HG03066 (cell line): Measurements from ENCODE around the gene TMED1.

Experiments
- ATAC-seq: cut with Tn5 transposase; IDR thresholded peaks from one replicate; pipeline ENCODE4 v1.9.1; 2021; ENCODE audit warnings: low read depth; ENCODE audit not compliant: unreplicated experiment

The TMED1 gene

GRCh38 chr19:10835089-10835753, 791 bp downstream of the TMED1 start:
- ATAC-seq, result no peak

DNA sequence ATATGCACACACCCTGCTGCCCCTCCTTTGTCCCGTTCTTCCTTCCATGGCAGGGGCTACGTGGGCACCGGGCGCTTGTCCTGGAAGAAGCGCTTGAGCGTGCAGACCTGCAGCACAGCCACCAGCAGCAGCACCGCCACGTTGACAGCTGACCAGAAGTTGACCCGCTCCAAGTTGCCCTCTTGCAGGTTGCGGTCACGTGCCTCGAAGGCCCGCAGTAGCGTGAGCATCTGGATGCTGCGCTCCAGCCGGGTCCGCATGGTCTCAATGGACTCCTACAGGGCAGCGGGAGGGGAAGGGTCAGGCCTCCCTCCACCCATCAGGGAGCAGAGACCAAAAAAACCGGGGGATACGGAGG, 3.1 kb downstream of the TMED1 start:
- ATAC-seq, result no peak

- no peak for ATAC-seq
Measured at GRCh38 chr19:10831987-10832938, 3.7 kb downstream of the TMED1 start.

GRCh38 chr19:10830931-10831779, 4.9 kb downstream of the TMED1 start:
- no peak for ATAC-seq

DNA sequence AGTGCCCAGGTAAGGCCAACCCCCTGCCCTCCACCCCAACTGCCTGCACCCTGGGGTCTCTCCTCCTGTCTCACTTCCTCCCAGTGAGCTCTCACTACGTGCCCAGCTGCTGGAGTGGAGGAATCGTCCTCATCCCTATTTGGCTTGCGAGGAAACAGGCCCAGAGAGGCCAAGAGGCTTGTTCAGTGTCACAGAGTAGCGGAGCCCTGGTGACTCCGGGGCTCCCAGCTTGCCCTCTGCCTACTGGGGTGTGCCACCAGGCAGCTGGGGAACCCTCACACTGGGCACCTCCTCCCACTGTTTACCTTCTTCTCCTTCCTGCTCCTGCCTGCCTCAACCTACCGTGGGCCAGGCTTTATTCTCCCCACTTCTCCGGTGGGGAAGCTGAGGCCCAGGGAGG, 5.6 kb downstream of the TMED1 start:
- no peak for ATAC-seq

- ATAC-seq, result no peak
Measured at GRCh38 chr19:10829967-10830366, 6.0 kb downstream of the TMED1 start.

- ATAC-seq, result no peak
Measured at GRCh38 chr19:10828981-10829821, 6.8 kb downstream of the TMED1 start.

DNA sequence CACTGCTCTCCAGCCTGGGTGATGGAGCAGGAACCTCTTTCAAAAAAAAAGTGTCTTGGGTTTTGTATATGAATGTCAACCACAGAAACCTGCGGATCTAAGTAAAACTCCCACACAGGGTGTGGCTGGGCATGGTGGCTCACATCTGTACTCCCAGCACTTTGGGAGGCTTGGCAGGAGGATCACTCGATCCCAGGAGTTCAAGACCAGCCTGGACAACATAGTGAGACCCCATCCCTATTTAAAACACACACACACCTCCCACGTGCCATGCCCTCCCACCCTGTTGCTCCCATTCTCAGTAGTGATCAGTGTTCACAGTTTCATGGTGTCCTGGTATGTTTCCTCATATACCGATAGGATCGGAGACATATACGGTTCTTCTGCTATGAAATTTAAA, 9.2 kb downstream of the TMED1 start:
- ATAC-seq, result no peak

DNA sequence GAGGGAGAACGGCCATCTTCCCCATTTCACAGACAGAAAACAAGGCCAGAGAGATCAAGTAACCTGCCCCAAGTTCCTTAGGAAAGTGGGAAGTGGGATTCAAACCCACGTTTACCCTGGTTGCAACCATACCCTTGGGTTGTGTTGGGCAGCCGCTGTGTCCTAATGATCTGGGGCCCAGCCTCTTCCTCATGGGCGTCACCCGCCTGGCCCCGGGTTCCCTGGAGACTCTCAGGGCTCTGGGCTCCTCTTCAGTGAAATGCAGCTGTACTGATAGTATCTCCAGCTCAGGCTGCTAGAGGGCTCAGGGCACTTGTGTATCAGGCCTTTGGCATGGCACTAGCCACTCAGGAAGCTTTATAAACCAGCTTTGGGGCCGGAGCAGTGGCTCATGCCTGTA, 9.8 kb downstream of the TMED1 start:
- ATAC-seq, result no peak

DNA sequence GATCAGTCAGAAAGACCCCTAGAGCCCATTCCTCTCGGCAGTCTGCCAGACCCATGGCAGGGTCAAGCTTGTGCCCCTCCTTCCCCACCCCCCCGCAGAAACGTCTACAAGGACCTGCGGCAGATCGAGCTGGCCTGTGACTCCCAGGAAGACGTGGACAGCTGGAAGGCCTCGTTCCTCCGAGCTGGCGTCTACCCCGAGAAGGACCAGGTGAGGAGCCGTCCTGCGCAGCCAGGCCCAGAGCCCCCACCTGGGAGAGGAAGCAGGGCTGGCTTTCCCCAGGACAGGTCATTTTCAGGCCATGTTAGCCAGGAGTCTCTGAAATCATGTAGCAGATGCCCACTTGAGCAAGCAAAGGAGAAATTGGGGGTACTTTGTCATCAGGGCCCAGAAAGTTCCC, 12.3 kb downstream of the TMED1 start:
- ATAC-seq, result no peak

DNA sequence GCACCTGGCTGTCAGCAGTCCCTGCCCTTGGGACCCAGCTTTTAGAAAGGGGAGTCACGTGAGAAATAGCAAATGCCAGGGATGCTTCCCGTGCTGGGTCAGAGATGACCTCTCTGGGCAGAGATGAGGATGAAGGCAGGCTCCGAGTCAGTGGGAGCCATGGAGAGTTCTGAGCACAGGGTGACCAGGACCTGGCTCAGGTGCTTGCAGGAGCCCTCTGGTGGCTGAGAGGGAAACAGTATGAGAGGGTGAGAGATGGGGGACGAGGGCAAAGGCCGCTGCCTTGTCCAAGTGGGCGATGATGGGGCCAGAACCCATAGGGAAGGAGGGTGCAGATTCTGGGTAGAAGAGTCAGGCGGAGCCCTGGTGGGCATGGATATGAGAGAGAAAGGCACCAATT, 15.8 kb downstream of the TMED1 start:
- no peak for ATAC-seq

- no peak for ATAC-seq
Measured at GRCh38 chr19:10819124-10820060, 16.6 kb downstream of the TMED1 start.

- no peak for ATAC-seq
Measured at GRCh38 chr19:10818301-10819123, 17.5 kb downstream of the TMED1 start.

DNA sequence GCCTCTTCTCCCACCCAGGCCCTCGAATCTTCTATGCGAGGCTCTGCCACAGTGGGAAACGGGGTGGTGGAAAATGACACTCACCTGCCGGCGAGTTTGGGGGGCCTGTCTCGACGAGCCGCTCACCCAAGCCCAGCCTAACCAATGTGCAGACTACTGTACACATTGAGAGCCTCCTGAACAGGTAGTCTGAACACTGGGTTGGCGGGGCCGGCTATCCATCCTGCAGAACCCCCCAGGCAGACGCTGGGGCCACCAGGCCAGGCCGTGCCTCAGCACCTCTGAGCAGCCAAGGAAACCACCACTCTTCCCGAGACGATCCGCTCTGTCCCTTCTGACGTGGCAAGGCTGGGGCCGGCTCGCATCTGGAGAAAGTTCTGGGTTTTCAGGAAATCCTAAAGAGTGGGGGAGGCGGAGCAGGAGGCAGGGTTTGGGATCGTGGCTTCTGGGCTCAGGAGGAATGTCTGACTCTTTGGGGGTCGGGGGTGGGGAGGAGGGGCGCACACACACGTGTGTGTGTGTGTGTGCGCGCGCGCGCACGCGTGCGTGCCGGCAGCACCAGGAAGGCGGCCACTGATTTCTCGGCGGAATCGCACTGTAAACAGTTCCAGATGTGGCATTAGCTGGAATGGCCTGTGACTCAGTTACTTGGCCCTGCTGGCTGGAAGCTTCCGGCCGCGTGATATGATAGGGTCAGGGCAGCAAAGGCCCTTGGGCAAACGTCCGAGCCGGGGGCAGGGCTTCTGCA, 18.5 kb downstream of the TMED1 start:
- ATAC-seq, result no peak

DNA sequence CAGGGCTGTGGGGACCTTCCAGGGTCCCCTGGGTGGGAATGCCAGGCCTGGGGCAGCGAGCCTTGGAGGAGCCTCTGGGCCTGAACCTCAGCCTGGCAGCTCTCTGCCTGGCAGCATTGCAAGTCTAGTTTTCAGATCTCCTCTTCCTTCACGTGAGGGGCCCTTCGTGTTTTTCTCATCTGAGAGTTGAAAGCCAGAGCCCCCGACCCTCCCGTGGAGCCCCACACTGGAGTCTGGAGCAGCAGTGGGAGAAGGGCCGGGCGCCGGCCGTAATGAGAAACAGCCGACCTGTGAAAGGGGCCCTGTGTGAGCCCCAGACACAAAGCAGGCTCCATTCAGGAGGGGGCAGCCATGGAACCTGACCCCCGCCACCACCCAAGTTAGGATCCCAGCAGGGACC, 19.3 kb downstream of the TMED1 start:
- ATAC-seq, result no peak

- ATAC-seq, result no peak
Measured at GRCh38 chr19:10815969-10816644, 19.9 kb downstream of the TMED1 start.

DNA sequence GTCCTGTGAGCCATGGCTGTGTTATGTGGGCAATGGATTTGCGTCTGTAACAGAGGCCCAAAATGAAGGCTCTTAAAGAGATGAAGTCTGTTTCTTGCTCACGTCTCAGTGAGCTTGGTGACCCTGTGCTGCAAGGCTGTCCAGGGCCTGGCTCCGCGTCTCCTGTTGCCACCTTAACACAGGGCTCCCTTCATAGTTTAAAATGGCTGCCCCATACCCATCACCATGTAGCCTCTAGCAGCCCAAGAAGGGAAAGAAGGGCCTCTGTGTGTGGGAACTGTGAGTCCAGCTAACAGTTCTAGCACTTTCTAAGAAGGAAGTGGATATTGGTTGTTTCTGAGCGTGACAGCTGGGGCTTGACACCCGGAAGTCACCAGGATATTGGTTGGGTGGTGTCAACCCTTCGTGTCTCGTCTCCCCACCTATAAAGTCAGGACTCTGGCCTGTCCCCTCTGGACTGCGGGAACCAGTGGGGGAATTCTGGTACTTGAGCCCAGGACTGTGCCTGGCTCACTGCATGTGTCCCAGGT, 20.9 kb downstream of the TMED1 start:
- ATAC-seq, result no peak
